Right lobe of liver (tissue), 6 donors: ENCODE results near the gene SULF2. TPM values are rescaled to one million over a fixed set of nuclear protein-coding genes. Genes with fewer than 3 reads are reported as not detected.

Source experiments
- ATAC-seq, 4 donors: fragments of 200-7000 bp; cut with Tn5 transposase; one replicate each; pipeline ENCODE4 v1.9.1; 2020; ENCODE audit warnings: mild to moderate bottlenecking in 4 of 4, moderate library complexity in 4 of 4
- DNase-seq, 3 donors: peaks; one replicate each; pipeline ENCODE4 v3.0.0-alpha.2; 2020
- H3K27ac ChIP-seq, 3 donors: fragments of 200-600 bp; one replicate each; pipeline ENCODE4 v1.8.0; 2022
- H3K27me3 ChIP-seq, 2 donors: fragments of 200-600 bp; one replicate each; pipeline ENCODE4 v1.8.0; 2022
- H3K36me3 ChIP-seq, 4 donors: fragments of 200-600 bp; sonication (generic) in 1 of 4; one replicate each; pipeline versions ENCODE4 v1.5.1 to v1.8.0; 2017 to 2022; ENCODE audit warnings: control low read depth in 1 of 4
- H3K4me1 ChIP-seq, 4 donors: fragments of 200-600 bp; sonication (generic) in 1 of 4; one replicate each; pipeline versions ENCODE4 v1.5.1 to v1.8.0; 2017 to 2022; ENCODE audit warnings: control low read depth in 1 of 4
- H3K4me3 ChIP-seq, 3 donors: fragments of 200-600 bp; one replicate each; pipeline ENCODE4 v1.8.0; 2022
- H3K9me3 ChIP-seq, 4 donors: fragments of 200-600 bp; sonication (generic) in 1 of 4; one replicate each; pipeline versions ENCODE4 v1.5.1 to v1.8.0; 2017 to 2022; ENCODE audit warnings: control low read depth in 1 of 4
- POLR2A ChIP-seq: fragments of 450-650 bp; IDR thresholded peaks from one replicate; pipeline ENCODE4 v1.6.1; 2017; ENCODE audit warnings: antibody characterized with exemption, mild to moderate bottlenecking
- WGBS: methylation state at CpG from one replicate; pipeline ENCODE4 v1.1.6; 2018; ENCODE audit warnings: low coverage, low lambda C conversion rate; ENCODE audit not compliant: insufficient coverage; ENCODE audit errors: missing lambda C conversion rate; 5-methylcytosine and 5-hydroxymethylcytosine counted together
- intact Hi-C, 2 donors: fragments of 100-400 bp; cut with DNase I; formaldehyde crosslinking; loops; one replicate each; pipeline versions ENCODE4 v1.11.2 to v1.14.1; 2022
- total RNA-seq, 6 experiments: library from RNA; depleted of rRNA in 2 of 6; stranded (reverse); fragments of >200 nt in 2 of 6; fragmentation: NEBNext Ultra II Directional in 3 of 6; extraction: Animal tissue kit (Norgen Biotek cat#: 25700) in 3 of 6; gene quantifications; one replicate each; pipeline versions ENCODE4 v1.1.0 to v1.2.4, GENCODE V29; 2016 to 2023
- TF ChIP-seq, protein P1 (sequence below), 4 donors: fragments of 200-600 bp in 3 of 4; fragments of 450-650 bp in 1 of 4; IDR thresholded peaks; one replicate each; pipeline versions ENCODE4 v1.5.1 to v1.8.0; 2016 to 2022; ENCODE audit warnings: antibody characterized with exemption in 4 of 4, mild to moderate bottlenecking in 2 of 4
- donor health status: DM: no; HTN: yes; CAD: no.
- donor health status: DM: no; HTN: no; CAD: no.
- donor health status: DM: no; HTN: no; CAD: no.
- donor health status: DM: no; HTN: yes; CAD: no.
- donor health status: DM: no; HTN: yes; CAD: no.

SULF2 gene
- total RNA-seq, 6 experiments from 2014 or later = 6.1 to 92.0 (median 48.3) TPM

- intact Hi-C loops = loop anchor here in 1 of 2 donors (10.0 kb wide), 1 partner anchor 108 kb away; the partner anchor contains the start of gene SULF2
- H3K27ac ChIP-seq = no peak overlapping the region
- H3K9me3 ChIP-seq = no peaks in the 10 kb centered on the region
- no peak overlapping the region for H3K4me3 ChIP-seq
- no peaks in the 10 kb centered on the region for H3K27me3 ChIP-seq
- WGBS = 89% methylated on average over 10 of the region's 18 CpGs
- DNase-seq (no peak), ATAC-seq (no peak)
- no peak for TF ChIP-seq POLR2A
- TF ChIP-seq, protein P1, sequence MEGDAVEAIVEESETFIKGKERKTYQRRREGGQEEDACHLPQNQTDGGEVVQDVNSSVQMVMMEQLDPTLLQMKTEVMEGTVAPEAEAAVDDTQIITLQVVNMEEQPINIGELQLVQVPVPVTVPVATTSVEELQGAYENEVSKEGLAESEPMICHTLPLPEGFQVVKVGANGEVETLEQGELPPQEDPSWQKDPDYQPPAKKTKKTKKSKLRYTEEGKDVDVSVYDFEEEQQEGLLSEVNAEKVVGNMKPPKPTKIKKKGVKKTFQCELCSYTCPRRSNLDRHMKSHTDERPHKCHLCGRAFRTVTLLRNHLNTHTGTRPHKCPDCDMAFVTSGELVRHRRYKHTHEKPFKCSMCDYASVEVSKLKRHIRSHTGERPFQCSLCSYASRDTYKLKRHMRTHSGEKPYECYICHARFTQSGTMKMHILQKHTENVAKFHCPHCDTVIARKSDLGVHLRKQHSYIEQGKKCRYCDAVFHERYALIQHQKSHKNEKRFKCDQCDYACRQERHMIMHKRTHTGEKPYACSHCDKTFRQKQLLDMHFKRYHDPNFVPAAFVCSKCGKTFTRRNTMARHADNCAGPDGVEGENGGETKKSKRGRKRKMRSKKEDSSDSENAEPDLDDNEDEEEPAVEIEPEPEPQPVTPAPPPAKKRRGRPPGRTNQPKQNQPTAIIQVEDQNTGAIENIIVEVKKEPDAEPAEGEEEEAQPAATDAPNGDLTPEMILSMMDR (IDR thresholded peaks at IDR 0.05) = no peak
- H3K4me1 ChIP-seq = no peaks in the 10 kb centered on the region
- peaks cover 0 to 3% (median 0%) of the 10 kb centered on the region in 4 donors for H3K36me3 ChIP-seq
These were observed 108.2 kb downstream of the SULF2 start for GRCh38 chr20:47676912-47677634.

DNA sequence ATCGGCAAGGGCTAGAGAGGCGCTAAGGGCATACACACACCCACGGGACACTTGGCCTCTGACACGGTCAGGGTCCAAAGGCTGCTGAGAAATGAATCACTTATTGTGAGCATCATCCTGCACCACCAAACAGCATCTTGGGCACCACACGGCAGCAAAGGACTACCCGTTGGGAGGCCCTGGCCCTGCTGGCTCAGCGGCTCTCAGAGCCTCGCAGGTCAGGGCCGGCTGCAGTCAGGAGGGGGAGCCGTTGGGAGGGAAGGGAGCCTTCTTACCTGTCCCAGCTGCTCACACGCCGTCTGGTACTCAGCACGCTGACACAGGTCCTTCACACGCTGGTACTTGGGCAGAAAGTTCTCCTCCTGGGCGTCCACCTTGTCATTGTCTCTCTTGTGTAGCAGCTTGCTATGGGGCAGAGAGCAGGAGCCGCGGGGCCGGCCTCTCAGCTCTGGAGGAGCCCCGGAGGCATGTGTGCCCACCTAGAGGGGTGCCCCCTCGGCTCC lies 109.0 kb downstream of the SULF2 start:
- intact Hi-C loops = loop anchor here in 1 of 2 donors (10.0 kb wide), 1 partner anchor 109 kb away; the partner anchor contains the start of gene SULF2
- Histone ChIP-seq H3K36me3 (peaks cover 0 to 3% (median 0%) of the 10 kb centered on the region in 4 donors), H3K27me3 (no peaks in the 10 kb centered on the region), H3K4me3 (no peak overlapping the region), H3K9me3 (no peaks in the 10 kb centered on the region), H3K4me1 (no peaks in the 10 kb centered on the region), H3K27ac (no peak overlapping the region)
- ATAC-seq (no peak), DNase-seq (no peak)
- 72% methylated on average over 5 of the region's 20 CpGs for WGBS
- TF ChIP-seq, protein P1 (IDR thresholded peaks at IDR 0.05) = no peak
- no peak for TF ChIP-seq POLR2A

DNA sequence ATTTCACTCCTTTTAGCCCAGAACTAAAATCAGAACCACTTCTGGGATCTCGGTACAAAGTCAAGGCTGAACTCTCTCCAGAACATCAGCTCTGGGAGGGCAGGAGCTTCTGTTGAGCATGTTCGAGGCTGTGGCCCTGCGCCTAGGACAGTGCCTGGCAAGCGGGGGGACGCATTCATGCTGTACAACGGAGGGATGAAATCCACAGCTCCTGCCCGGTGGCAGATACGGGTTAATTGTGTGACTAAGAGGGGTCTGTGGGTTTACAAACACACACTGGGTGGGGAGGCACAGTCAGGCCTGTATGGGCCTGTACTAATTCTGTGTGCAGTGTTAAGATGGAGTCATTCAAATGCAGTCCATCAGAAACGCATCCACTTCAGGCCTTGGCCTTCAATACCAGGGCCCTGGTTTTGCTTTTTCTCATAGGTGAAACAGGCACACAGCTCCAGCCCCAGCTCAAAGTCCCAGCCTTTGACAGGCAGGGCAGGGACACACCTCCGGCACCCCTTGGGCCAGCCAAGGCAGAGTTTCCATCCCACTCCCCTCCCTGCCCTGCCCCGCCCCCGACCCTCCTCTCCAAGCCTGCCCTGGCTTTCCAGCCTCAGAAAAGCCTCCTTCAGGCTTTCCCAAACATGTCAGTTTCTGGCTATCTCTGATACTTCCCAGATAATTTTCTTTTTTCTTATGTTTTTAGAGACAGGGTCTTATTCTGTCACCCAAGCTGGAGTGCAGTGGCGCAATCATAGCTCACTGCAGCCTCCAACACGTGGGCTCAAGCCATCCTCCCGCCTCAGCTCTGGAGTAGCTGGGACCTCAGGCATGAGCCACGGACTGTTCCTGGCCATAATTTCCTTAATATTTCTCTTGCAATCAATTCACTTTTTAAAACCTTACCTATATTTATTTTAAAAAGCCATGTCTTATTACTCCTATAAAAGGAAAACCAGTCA lies 109.8 kb downstream of the SULF2 start:
- DNase-seq (no peak), ATAC-seq (no peak)
- no peaks in the 10 kb centered on the region for H3K4me1 ChIP-seq
- H3K36me3 ChIP-seq = peaks cover 0 to 3% (median 0%) of the 10 kb centered on the region in 4 donors
- H3K9me3 ChIP-seq = no peaks in the 10 kb centered on the region
- WGBS = 57% methylated on average over 5 of the region's 16 CpGs
- intact Hi-C loops = loop anchor here in 1 of 2 donors (10.0 kb wide), 1 partner anchor 109 kb away; the partner anchor contains the start of gene SULF2
- H3K4me3 ChIP-seq = no peak overlapping the region
- no peak overlapping the region for H3K27ac ChIP-seq
- H3K27me3 ChIP-seq = no peaks in the 10 kb centered on the region
- TF ChIP-seq, protein P1 (IDR thresholded peaks at IDR 0.05) = no peak
- no peak for TF ChIP-seq POLR2A

GRCh38 chr20:47674686-47675085 lies 110.6 kb downstream of the SULF2 start:
- WGBS = 95% methylated on average over 4 of the region's 14 CpGs
- Histone ChIP-seq H3K4me1 (no peaks in the 10 kb centered on the region), H3K4me3 (no peak overlapping the region), H3K36me3 (peaks cover 0 to 3% (median 0%) of the 10 kb centered on the region in 4 donors), H3K27me3 (no peaks in the 10 kb centered on the region), H3K27ac (no peak overlapping the region), H3K9me3 (no peaks in the 10 kb centered on the region)
- ATAC-seq = no peak
- no peak for DNase-seq
- intact Hi-C loops = loop anchor here in 1 of 2 donors (10.0 kb wide), 1 partner anchor 110 kb away; the partner anchor contains the start of gene SULF2
- no peak for TF ChIP-seq POLR2A
- TF ChIP-seq, protein P1 (IDR thresholded peaks at IDR 0.05) = no peak
